ENCODE data around the gene CEP295NL.
"Not testable (repeated sequence)": the region's sequence is repeated elsewhere in the genome, so short reads cannot be mapped to it uniquely, and the experiment has no call there.

CEP295NL gene, protein sequence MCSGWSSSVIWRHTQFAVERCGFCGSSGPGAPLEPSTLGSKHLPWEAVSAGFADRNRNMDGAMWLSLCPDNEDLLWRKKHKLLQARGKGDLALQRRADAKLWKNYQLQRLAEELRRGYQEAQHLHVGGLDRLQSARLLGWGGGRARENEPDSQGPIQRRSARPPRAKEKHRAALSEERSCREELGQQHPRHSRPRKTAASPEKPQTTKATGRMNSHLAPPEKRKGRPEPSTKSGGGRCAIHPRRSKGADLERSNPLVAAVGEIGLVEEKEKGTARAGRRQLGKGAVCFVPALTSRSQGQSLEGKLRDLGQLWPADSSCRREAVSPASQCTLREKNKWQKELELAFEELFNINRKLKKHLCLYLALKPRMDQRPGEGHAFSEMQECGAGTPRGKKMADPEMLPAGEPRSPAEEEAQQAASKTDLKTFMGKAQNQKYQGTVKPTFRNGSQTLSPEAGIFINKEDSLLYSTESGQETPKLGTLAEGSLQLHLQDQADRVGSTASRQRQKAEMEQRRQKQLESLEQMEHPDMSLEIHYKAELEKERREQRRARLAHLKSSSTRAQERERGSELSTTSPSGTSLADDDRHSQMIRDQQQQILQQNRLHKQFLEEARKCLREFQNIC

DNA sequence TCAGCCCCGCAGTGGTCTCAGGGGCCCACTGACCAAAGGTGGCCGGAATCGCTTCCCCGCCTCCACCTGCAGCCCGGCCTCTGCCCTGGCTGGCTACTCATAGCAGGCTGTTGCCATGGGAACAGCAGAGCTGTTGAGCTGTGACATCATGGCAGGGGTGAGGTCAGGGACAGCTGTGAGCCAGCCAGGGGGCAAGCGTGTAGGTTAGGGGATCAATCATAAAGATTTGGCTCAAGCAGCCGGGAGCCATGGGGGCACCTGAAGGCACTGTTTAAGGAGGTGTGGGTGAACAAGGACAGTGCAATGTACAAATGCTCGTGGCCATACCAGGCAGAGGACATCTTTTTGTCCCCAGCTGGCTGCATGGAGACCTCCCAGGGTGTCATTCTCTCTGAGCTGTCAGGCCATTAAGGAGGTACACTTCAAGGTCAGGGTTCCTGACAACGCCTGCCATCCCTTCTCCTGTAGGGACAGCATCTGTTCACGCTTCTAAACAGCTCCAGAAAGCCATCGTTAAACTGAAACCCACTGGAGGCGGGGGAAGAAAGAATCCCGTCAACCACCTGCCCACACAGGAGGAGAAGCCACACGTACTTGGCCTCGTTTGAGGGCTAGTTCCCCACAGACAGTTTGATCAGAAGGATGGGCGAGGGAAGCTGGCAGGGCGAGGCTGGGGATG lies at the start of gene CEP295NL:
TSS of gene CEP295NL (minus strand) at position 101 of the 679 bp plus-strand sequence. CDS start 1,373 bp downstream, outside the sequence.
- no peak for DNase-seq

- DNase-seq, result no peak
These were observed 49.7 kb upstream of the CEP295NL start for GRCh38 chr17:78952706-78953105.

DNA sequence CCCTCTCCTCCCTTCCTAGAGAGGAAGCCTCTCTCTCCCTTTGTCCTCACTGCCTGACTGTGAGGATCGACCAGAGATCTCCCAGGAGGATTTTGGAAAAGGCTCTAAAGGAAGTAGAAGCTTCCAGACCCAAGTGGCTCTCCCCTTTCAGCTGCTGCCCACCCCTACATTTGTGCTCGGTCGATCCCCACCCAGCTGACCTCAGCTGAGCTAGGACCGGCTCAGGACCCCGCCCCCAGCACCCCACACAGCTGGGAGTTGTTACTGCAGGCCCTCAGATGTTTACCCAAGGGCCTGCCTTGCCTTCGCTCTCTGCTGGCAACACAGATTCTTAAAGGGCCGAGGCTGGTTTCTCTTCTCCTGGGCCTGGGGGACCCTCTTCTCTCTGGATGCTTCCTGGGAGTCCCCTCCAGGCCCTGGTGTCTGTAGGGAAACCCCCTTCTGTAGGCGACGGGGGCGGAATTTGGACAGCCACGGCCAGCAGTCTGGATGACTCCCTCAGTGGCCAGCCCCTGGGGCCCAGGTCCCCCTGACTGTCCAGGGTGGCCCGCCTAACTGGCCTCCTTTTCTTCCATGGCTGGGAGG lies 49.1 kb upstream of the CEP295NL start:
- no peak for DNase-seq

GRCh38 chr17:78950870-78951269 lies 47.9 kb upstream of the CEP295NL start:
- DNase-seq, result no peak

- DNase-seq, result no peak
These were observed 44.5 kb upstream of the CEP295NL start for GRCh38 chr17:78947235-78948149.

- no peak for DNase-seq
These were observed 43.6 kb upstream of the CEP295NL start for GRCh38 chr17:78946631-78947030.

GRCh38 chr17:78946131-78946530 lies 43.1 kb upstream of the CEP295NL start:
- DNase-seq, result no peak

- not testable (repeated sequence) for DNase-seq
These were observed 42.5 kb upstream of the CEP295NL start for GRCh38 chr17:78945455-78945854.

DNA sequence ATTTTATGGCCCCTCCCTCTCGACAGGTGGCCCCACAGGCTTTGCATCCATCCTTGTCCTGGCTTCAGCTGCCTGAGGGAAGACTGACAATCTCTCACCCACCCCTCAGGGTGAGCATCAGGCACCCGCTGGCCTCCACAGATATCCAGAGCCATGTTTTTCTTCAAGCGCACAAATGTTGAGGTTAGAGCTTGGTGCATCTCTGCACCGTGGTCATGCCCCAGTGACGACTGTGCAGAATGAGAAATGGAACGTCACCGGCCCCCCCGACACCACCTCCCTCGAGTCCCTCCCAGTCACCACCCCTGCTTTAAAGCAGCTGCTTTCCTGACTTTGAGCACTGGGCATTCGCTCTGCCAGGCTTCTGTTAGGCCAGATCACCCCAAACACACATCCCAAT lies 42.0 kb upstream of the CEP295NL start:
- DNase-seq, result no peak

GRCh38 chr17:78944026-78944425 lies 41.0 kb upstream of the CEP295NL start:
- no peak for DNase-seq

DNA sequence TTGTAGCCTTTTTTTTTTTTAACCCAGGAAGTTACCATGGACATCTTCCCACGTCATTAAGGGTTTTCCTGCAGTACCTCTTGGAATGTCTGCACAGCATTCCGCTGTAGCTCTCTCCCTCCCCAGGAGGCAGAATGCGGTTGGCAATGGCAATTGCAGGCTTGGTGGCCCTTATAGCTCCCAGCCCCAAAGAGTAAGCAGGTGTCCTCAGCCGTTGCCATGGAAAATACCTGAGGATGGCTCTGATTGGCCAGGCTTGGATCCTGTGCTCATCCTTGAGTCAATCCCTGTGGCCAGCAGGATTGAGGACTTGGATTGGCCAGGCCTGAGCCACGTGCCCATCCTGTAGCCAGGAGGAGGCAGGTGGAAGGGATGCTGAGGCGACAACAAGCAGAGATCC lies 37.7 kb upstream of the CEP295NL start:
- no peak for DNase-seq

GRCh38 chr17:78940258-78940657 lies 37.3 kb upstream of the CEP295NL start:
- no peak for DNase-seq

GRCh38 chr17:78939615-78940014 lies 36.6 kb upstream of the CEP295NL start:
- no peak for DNase-seq

- no peak for DNase-seq
These were observed 34.6 kb upstream of the CEP295NL start for GRCh38 chr17:78937561-78937960.

GRCh38 chr17:78935419-78936323 lies 32.7 kb upstream of the CEP295NL start:
- no peak for DNase-seq

GRCh38 chr17:78934681-78935418 lies 31.8 kb upstream of the CEP295NL start:
- DNase-seq, result no peak

- DNase-seq, result no peak
These were observed 31.1 kb upstream of the CEP295NL start for GRCh38 chr17:78933959-78934568.

- DNase-seq, result no peak
These were observed 30.3 kb upstream of the CEP295NL start for GRCh38 chr17:78933025-78933958.
